SHP77 treated with DMSO at 0.1 percent for 48 hours (cell line): ENCODE measurements around the gene SPATA32.

Experiments
- DNase-seq: peaks from one replicate; lab custom pipeline; 2025; lab: John Stamatoyannopoulos, UW

The SPATA32 gene

DNA sequence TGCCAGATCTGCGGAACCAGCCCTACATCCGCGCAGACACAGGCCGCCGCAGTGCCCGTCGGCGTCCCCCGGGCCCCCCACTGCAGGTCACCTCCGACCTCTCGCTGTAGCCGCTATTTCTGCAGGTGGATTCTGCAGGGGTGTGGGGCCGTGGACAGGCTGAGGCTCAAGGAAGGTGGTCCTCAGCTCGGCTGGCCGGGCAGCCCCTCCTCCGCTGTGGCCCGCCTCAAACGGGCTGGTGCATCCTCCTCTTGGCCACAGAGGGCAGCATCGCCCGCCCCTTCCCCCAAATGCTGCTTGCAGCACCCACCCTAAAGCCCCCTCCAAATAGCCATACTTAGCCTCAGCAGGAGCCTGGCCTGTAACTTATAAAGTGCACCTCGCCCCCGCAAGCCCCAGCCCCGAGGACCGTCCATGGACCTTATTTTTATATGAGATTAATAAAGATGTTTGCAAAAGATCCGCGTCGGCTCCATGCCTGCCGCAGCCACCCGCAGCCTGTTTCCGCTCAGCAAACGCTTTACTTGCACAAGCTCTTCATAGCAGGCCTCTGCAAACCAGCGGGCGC is 14.9 kb downstream of the SPATA32 start:
- DNase-seq: no peak

DNA sequence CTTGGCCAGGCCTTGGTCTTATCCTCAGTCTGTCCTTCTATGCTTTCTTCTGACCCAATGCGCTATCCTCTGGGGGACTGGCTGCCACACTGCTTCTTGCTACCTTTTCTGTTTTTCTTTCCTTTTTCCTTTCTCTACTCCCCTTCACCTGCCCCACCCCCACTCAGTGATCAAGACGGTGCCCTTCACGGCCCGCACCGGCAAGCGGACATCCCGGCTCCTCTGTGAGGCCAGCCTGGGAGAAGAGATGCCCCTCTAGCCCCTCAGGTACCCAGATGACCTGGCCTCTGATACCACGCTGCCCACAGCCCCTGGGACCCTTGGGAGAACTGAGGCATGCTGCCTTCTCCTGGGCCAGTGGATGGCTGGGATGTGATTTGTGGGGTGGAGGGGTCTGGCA is 15.6 kb downstream of the SPATA32 start:
- DNase-seq: no peak

DNA sequence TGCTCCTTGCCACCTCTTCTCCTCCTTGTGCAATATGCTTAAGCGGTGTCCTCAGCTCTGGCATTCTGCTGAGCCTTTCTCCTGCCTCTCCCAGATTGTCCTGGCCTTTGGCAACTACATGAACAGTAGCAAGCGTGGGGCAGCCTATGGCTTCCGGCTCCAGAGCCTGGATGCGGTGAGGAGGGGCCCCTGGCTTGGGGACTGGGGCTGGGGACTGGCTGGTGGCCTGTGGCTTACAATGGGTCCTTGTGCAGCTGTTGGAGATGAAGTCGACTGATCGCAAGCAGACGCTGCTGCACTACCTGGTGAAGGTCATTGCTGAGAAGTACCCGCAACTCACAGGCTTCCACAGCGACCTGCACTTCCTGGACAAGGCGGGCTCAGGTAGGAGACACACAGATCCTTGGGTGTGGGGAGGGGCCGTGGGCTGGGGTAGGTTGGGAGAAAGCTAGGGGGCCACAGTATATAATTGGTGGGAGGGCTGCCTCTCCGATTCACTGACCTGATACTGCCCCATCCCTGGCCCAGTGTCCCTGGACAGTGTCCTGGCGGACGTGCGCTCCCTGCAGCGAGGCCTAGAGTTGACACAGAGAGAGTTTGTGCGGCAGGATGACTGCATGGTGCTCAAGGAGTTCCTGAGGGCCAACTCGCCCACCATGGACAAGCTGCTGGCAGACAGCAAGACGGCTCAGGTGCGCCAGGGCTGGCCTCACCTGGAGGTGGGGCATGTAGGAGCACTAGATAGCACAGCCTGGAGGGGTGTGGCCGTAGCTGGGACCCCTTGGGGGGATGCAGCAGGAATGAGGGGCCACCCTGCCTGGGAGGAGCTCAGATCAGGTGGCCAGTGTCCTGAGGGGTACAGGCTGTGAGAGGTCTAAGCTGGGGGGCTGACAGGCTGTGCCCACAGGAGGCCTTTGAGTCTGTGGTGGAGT is 16.9 kb downstream of the SPATA32 start:
- DNase-seq: no peak

DNA sequence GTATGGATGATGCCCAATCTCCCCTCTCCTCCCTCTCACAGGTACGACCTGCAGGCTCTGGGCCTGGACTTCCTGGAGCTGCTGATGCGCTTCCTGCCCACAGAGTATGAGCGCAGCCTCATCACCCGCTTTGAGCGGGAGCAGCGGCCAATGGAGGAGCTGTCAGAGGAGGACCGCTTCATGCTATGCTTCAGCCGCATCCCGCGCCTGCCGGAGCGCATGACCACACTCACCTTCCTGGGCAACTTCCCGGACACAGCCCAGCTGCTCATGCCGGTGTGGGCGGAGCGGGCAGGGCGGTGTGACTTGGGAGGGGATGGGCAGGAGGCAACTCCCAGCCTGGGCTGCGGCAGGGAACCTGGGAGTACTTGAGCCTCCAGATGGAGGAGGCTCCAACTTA is 18.1 kb downstream of the SPATA32 start:
- DNase-seq: no peak

DNA sequence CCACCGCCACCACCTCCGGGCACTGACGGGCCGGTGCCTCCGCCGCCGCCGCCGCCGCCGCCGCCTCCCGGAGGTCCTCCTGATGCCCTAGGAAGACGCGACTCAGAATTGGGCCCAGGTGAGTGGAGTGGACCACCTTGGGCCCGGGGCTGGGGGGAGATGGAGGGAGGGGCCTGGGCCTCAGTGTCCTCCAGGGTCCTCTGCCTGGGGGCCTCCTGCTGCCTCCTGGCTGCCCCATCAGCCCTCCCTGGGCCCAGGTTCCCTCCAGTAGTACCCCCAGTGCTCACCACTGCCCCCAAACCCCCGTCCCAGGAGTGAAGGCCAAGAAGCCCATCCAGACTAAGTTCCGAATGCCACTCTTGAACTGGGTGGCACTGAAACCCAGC is 19.9 kb downstream of the SPATA32 start:
- no peak for DNase-seq

DNA sequence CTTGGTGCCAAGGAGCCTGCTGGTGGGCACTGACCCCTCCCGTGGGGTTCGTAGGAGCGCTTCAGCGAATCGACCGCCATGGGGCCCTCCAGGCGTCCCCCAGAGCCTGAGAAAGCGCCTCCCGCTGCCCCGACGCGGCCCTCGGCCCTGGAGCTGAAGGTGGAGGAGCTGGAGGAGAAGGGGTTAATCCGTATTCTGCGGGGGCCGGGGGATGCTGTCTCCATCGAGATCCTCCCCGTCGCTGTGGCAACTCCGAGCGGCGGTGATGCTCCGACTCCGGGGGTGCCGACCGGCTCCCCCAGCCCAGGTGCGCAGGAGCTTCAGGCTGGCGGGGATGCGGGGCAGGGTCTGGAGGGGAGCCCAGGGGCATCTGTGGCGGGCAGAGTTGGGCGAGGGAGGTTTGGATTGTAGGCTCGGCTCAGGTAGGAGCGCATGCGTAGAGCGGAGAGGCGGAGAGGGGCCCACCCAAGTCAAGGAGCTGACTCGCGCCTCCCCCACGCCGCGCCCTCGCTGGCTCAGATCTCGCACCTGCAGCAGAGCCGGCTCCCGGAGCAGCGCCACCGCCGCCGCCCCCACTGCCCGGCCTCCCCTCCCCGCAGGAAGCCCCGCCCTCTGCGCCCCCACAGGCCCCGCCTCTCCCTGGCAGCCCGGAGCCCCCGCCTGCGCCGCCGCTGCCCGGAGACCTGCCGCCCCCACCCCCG is 20.4 kb downstream of the SPATA32 start:
- DNase-seq: no peak

DNA sequence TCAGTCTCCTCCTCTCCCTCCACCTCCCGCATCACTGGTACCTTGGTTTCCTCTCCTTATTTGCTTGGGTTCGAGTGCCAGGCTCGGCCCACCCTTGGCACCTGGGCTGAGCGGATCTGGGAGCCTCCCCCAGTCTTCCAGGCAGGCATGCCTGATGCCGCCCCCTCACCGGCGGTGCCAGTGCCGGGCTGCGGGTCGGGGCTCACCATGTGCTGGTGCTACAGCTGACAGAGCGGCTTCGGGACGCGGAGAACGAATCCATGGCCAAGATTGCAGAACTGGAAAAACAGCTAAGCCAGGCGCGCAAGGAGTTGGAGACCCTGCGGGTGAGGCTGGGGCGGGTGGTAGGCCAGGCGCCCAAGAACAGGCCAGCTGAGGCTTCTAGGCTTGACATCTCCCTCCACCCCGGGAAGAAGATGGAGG is 21.0 kb downstream of the SPATA32 start:
- no peak for DNase-seq

DNA sequence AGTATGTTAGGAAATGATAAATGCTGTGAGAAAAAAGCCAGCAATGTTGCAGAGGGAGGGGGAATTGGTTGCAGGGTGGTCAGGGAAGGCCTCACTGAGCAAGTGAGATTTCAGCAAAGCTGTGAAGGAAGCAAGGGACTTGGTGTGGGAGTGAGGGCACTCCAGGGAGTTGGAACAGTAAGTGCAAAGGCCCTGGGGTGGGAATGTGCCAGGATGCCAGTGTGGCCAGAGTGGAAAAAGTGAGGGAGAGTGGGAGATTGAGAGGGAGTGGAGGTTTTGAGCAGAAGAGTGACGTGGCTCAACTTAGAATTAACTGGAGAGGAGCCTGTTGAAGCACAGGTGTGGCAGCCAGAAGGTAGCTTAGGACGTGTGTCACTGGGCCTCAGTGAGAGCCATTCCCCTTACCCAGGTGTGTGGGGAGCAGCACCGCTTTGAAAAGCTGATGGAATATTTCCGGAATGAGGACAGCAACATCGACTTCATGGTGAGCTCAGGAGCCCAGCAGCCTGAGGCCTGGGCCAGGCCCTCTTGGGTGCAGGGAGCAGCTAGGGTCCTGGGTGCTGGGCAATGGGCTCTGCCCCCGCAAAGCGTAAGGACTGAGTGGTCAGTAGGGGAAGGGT is 23.6 kb downstream of the SPATA32 start:
- no peak for DNase-seq

DNA sequence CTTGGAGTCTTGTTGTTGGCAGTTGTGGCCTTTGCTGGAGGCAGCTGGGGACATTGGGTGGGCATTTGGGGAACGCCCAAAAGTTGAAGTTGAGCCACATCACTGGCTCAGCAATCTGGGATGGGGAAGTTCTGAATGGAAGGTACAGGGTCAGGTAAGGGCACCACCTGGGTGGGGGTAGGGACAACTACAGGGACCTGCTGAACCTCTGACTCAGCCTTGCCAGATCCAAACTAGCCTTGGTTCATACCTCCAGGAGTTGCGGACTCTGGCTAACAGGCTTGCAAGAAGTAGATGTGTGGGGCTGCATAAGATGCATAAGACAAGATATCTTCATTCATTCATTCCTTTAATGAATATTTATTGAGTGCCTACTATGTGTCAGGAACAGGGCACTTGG is 24.2 kb downstream of the SPATA32 start:
- no peak for DNase-seq

DNA sequence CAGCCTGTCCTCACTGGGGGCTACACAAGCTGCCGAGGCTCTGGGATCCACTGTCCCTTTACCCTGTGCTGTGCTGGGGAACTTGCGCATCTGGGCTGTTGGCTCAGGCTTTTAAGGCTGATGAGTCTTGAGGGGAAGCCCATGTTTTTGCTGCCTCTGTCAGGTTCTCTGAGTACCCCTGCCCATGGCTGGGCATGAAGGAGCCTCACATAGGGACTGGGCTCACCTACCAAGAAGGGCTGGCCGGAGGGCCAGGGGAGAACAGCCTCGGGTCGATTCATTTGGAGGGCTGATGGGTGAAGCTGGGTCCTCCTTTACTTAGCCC is 25.6 kb downstream of the SPATA32 start:
- DNase-seq: no peak

DNA sequence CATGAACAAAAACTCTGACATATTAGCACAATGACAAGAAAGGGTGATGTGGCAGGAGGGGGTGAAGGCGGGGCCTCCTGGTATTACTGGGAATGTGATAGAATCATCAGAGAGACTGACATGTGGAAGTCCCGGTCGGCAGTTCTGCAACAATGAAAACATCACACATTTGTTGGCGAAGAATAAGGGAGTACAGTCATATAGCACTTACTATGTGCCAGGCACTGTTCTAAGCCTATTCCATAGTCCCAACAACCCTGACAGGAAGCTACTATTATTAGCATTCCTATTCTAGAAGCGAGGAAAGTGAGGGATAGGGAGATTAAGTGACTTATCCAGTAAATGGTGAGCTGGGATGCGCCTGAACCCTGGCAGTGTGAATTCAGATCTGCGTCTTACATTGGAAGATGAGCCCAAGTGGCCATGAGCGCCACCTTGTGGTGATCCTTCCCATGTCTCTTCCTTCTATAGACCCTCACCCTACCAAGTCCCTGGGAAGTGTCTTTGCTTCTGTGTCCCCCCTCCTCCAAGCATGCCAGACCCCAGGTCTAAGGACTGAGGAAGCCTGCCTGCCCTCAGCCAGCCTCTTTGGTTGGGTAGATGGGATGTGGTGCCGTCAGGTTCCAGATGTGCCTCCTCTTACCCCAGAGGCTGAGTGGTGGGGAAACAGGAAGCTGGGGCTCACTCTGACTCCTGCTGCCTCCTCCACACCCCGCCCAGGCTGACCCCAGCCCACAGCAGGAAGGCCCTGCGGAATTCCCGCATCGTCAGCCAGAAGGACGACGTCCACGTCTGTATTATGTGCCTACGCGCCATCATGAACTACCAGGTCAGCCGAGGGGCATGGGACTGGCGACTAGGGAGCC is 26.2 kb downstream of the SPATA32 start:
- peak; percentile 36 for DNase-seq

DNA sequence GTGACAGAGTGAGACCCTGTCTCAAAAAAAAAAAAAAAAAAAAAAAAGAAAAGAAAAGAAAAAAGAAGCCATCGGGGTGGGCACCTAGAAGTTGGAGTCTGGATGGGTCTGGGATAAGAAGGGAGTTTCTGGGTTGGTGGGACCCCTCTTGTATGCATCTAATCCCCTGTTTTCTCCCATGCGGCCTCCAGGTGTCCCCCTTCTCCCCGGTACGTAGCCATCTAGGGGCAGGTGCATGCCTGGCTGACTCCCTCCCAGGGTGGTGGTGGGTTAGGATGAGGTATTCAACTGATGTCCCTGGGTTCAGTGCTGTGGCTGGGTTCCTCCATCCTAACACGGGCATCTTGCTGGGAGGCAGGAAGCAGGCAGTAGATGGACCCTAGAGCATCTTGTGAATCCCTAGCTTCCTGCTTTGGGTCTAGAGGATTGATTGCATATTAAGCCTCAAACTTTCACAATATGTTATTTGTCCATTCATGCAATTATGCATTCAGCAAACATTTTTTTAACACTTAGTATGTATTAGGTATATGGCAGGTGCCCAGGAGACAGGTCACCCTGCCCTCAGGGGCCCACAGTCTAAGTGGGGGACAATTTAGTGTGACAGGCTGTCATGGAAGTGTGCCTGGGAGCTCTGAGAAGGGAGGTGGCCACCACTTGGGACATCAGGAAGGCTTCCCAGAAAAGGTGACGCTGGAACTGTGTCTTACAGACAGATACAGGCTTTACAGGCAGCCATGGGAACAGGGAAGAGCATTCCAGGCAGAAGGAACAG is 27.1 kb downstream of the SPATA32 start:
- peak; percentile 27 for DNase-seq

DNA sequence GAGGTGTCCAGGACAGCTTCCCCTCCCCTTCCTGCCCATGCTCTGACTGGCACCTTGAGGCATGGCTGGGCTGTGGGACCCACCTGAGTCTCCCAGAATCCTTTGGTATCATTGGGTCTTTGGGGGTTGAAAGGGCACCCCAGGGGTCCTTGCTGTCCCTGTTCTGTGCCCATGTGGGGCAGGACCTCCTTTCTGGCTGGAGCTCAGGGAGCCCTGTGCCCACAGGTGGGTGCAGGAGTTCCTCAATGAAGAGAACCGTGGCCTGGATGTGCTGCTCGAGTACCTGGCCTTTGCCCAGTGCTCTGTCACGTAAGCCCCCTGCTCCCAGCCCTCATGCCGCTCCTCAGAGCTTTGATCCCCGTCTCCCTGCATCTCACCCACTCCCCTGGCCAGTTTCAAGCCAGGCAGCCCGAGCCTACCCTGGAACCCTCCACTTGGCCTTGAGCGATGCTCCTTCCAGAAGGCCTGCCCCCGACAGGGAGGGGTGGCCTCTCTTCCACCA is 28.4 kb downstream of the SPATA32 start:
- DNase-seq: no peak

DNA sequence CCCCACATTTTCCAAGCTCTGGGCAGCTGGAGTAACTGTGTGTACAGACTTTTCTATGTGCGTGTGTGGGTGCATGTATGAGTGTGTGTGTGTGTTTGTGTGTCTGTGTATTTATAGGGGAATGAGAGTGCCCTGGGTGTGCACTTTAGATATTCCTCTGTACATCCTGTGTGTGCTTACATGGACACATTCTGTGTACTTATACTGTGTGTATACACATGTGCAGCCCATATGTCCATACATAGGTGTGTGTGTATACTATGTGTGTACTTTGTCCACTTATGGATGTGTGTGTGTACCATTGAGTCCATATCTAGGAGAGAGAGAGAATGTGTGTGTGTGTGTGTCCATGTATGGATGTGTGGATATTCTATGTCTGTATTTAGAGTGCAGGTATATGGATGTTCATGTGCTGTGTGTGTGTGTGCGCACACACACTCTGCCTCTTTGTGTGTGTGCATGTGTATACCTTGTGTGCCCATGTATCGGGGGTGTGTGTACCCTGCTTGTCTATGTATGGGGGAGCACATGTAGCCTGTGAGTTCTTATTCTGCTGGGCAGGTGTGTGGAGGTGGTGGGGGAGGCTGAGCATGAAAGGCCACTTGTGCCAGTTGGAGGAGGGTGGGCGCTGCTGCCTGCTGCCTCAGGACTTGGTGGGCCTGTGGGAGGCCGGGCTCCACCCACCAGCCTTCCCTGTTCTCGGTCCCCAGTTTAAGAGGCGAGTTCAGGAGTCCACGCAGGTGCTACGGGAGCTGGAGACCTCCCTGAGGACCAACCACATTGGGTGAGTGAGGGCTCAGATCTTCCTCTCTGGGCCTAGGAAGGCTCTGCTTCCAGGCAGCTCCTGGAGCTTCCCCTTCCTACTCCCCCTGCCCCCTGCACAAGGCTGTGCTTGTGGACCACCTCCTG is 29.1 kb downstream of the SPATA32 start:
- no peak for DNase-seq

DNA sequence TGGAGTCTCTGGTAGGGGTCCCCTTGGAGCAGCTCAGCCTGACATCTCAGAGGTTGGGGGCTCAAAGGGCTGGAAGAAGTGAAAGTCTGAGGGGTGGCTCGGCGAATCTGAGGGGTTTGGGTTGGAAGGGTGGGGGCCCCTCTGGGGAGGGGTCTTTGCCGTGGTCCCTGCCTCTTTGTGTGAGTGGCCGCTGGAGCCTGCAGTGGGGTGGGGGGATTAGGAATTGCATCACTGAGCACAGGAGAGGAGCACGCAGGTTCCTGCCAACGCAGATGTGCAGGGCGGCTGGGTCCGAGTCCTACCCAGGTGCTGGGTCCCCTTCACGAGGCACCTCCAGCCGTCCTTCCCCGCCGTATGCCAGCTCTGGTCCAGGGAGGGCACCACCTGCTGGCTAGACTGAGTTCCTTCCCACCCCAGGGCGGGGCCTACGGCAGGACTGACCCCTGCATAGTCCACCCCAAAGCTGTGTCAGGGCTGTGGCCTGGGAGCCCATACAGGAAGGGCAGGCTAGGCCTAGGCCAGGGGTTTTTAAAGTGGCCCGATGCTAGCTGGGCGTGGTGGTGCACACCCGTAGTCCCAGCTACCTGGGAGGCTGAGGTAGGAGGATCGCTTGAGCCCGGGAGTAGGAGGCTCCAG is 30.3 kb downstream of the SPATA32 start:
- peak; percentile 32 for DNase-seq

DNA sequence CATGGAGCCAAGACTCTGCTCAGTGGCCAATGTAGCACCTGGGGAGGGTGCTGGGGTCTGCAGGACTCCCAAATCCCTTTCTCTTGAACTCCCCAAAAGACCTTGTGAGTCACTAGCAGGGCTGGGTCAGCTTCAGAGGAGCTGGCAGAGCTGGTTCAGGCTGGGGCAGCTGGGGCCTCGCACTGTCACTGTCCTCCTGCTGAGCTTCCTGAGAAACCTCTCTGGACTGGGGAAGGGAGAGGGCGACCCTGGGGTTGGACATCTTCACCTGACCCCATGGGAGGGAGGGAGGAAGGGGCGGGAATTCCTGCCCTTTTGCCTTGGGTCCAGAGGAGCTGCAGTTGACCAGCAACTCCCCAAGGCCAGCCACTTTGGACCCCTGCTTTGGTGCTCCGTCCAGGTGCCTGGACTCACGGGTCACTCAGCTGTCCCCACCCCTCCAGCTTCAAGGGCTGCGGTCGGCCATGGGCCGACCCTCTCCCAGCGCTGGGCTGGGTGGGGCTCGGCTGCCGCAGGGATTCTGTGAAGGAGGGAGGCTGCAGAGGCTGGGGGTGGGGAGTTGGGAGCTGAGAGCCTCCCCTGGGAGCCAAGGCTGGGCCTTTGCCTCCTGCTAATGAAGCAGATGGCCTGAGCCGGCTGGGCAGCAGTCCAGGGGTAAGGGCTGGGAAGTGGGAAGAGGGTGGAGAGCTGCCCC is 31.0 kb downstream of the SPATA32 start:
- peak; percentile 16 for DNase-seq

DNA sequence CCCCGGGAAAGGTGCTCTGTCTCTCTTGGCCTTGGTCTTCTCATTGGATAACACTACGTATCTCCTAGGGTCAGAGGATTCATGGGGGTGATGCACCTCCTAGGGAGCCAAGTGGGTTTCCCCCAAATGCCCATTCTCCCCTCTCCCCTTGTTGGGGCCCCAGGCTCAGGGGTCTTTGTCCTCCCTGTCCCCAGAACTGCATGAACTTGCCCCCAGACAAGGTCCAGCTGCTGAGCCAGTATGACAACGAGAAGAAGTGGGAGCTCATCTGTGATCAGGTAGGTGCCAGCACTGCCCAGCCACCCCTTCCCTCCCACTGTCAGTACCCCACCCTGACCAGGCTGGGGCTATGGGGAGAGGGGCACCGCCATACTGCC is 31.5 kb downstream of the SPATA32 start:
- no peak for DNase-seq

DNA sequence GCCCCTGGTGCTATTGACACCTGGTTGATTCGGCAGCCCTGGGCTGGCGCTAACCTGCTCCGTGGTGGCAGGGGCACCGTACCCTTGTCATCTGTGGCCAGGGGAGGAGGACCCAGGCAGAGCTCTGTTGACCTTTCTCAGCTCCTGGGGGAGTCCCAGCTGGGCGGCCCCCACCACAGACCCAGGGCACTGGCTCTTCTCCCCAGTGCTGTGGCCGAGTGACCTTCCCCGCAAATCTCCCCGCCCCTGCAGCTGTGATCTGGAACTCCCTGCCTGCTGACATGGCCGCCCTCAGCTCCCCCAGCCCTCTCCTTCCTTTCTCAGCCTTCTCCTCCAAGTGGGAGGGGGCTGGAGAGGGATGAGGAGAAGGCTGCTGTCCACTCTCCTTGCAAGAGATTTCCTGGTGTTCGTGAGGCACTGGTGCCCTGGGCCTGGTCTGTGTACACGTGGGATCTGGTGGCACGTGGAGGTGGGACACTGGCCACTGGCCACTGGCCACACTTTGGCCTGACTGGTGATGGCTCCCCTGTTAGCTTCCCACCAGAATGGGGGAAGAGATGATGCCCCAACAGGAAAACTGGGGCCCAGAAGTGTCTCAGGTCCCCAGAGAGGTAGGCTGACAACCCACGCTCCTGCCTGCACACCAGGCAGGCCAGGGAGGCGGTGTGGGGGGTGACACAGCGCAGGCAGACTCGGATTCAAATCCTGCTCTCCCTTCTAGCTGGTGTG is 32.0 kb downstream of the SPATA32 start:
- DNase-seq: no peak
